ENCODE results near the gene MIF.
"Not testable (repeated sequence)": the region's sequence is repeated elsewhere in the genome, so short reads cannot be mapped to it uniquely, and the experiment has no call there.

The MIF gene

DNA sequence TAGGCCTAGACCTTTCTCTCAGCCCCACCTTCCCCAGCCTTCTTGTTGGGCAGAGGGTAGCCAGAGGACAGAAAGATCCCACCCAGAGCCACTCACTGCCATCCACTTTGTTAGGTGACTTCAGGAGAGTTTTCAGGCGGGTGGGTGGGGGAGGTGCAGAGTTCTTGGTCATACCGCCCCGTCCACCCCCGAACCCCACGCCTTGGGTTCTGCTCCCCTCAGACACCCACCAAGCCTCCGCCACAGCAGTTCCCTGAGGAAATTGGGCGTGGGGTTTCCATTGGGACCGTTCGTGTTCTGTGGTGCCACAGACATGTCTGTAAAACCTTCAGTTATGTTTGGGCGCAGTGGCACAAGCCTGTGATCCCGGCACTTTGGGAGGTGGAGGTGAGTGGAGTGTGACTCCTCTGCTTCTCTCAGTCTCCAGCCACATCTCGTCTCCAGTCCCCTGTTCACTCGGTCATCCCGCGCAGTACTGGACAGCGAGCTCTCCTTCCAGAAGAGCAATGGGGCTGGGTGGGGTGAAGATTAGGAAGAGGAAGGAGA lies 1.5 kb downstream of the MIF start:
- no peak for DNase-seq (ENCODE audit: low spot score)
- CTCF ChIA-PET = interaction anchor here (0.5 kb wide), 1 partner anchor 52 kb away, joined by 3 read pairs; no protein-coding TSS in a partner anchor
- TF ChIP-seq CTCF (conservative IDR thresholded peaks at IDR 0.05; ENCODE audit: low read depth) = no peak
- POLR2A ChIA-PET (ENCODE audit: low non-redundant PET) = no interaction called here
- H3K27ac ChIP-seq = peak overlapping the region; percentile 96

DNA sequence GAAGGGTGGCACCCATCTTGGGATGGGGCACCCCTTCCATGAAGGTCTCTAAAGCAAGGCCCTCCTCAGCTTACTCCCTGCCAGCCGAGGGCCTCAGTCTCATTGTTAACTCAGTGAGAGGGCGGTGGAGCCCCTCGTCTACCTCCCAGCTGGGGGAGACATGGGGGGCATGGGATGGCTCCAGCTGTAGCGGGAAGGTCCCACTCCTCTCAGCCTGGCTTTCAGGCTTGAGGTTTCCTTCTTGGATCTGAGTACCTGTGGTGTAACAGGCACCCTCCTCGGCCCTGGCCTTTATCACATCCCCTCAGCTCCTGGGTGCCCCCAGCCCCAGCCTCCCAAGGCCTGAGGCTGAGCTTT lies 2.0 kb downstream of the MIF start:
- no peak for TF ChIP-seq CTCF (conservative IDR thresholded peaks at IDR 0.05; ENCODE audit: low read depth)
- H3K27ac ChIP-seq = peak overlapping the region; percentile 96
- CTCF ChIA-PET = interaction anchor here (0.6 kb wide), 1 partner anchor 32 kb away, joined by 6 read pairs; no protein-coding TSS in a partner anchor
- POLR2A ChIA-PET (ENCODE audit: low non-redundant PET) = no interaction called here
- DNase-seq (ENCODE audit: low spot score) = no peak

GRCh38 chr22:23896523-23897186 lies 2.5 kb downstream of the MIF start:
- H3K27ac ChIP-seq = peak overlapping the region; percentile 96
- POLR2A ChIA-PET (ENCODE audit: low non-redundant PET) = no interaction called here
- TF ChIP-seq CTCF (conservative IDR thresholded peaks at IDR 0.05; ENCODE audit: low read depth) = no peak
- no peak for DNase-seq (ENCODE audit: low spot score)
- CTCF ChIA-PET = interaction anchor here (0.6 kb wide), 1 partner anchor 32 kb away, joined by 6 read pairs; no protein-coding TSS in a partner anchor

DNA sequence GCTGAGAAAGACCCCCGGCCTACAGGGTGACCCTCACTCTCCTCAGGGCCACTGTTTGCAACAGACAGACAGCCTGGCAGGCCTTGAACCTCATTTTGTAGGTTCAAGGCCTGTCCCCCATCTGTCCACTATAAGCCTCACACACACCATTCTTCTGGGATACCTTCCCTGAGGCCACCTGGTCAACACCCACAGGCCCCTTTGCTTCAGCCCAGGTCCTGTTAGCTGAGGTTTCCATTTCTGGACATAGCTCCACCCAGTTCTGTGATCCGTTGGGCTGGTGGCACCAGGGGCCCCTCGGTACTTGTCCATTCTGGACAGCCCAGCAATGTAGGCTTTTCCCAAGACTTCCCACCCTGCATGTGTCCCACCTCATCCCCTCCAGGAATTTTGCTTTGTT lies 3.1 kb downstream of the MIF start:
- no peak for DNase-seq (ENCODE audit: low spot score)
- ChIA-PET CTCF (no interaction called here), POLR2A (ENCODE audit: low non-redundant PET) (no interaction called here)
- no peak for TF ChIP-seq CTCF (conservative IDR thresholded peaks at IDR 0.05; ENCODE audit: low read depth)
- H3K27ac ChIP-seq = peak overlapping the region; percentile 96

DNA sequence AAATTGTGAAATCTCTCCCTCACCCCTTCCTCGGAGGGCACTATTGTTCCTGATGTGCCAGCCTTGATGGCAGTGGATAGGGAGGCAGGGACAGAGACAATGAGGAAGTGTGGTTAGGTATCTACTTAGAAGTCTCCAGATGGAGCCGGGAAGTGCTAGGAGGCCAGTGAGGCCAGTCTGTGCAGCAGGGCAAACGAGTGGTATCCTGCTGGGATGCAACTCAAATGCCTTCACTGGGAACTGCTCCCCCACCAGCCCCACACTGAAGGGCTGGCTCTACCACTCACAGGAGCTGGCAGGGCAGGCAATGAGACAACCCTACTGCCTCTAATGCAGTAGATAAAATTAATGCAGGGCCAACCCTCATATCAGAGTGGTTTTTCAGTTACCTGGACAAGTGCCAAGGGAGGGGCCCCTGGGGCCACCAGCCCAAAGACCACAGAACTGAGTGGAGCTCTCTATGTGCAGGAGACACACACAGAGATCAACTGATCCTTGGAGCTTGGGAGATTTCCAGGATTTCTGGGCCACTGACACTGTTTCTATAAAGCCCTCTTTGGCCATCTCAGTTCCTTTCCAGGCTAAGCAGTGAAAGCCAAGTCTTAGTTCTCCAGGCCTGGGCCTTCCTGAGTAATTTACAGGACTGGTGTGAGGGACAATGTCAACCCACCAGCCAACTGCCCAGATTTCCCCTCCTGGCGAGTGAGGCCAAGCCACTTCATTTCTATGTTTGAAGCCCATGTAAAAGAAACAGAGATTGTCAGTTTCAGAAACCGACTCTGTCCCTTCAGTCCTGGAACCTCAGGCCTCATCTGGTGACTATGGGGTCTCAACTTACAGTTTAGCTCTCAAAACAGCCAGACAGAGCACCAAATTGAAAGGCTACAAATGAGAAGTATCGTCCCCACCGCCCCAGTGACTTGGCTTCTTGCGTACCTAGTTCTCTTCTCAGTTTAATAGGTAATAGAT lies 4.1 kb downstream of the MIF start:
- ChIA-PET POLR2A (ENCODE audit: low non-redundant PET) (no interaction called here), CTCF (no interaction called here)
- no peak for TF ChIP-seq CTCF (conservative IDR thresholded peaks at IDR 0.05; ENCODE audit: low read depth)
- DNase-seq (ENCODE audit: low spot score) = no peak
- H3K27ac ChIP-seq = peak overlapping the region; percentile 96

GRCh38 chr22:23899042-23899745 lies 5.0 kb downstream of the MIF start:
- CTCF ChIA-PET = interaction anchor here (0.6 kb wide), 1 partner anchor 71 kb away, joined by 4 read pairs; no protein-coding TSS in a partner anchor
- DNase-seq (ENCODE audit: low spot score) = no peak
- TF ChIP-seq CTCF (conservative IDR thresholded peaks at IDR 0.05; ENCODE audit: low read depth) = no peak
- POLR2A ChIA-PET (ENCODE audit: low non-redundant PET) = no interaction called here
- H3K27ac ChIP-seq = peak overlapping the region; percentile 96; the same call in 1 of the 2 replicates

GRCh38 chr22:23900227-23900626 lies 6.0 kb downstream of the MIF start:
- DNase-seq (ENCODE audit: low spot score); POLR2A ChIA-PET (ENCODE audit: low non-redundant PET); H3K27ac ChIP-seq; CTCF ChIA-PET: not testable (repeated sequence)

Data from RWPE1 (cell line).